Measurements from ENCODE around the gene SH3BGR. TPM values are rescaled to one million over a fixed set of nuclear protein-coding genes. Genes with fewer than 3 reads are reported as not detected.

SH3BGR gene
- total RNA-seq, 6 donors from 2014 or later: 3.9 to 25.1 (median 4.4) TPM; not detected in 2

DNA sequence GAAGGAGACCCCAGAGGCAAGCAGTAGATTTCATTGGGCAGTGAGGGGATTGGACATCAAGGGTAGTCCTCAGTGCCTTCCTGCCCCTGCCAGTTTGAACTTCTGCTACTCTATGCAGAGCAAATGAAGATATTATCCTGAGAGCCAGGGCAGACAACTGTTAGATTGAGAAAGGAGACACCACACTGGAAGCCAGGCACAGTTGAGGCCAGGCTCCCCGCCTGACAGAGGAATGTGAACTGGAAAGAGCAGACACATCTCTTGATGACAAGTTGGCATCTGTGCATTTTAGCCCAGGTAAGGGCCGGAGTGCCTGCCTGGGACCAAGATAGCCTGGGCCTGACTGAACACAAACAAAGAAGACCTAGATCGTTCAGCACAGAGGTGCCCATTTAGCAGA, 16.0 kb downstream of the SH3BGR start:
- WGBS, 2 donors: 85% methylated on average over 3 of the region's 3 CpGs

DNA sequence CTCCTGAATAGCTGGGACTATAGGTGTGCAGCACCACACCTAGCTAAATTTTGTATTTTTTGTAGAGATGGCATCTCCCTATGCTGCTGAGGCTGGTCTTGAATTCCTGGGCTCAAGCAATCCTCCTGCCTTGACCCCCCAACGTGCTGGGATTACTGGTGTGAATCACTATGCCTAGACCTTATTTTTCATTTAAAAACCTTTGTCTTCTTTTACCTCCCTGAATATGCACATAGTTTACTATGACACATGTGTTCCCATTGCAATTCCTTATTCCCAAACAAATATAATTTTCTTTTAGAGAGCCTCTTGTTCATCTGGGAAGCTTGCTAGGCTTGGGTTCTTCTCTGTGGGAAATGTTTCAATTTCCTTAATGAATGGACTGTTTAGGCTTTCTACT, 16.8 kb downstream of the SH3BGR start:
- WGBS, 2 donors: 82 to 91% methylated on average over 1 of the region's 1 CpG
- DNase-seq (no peak), ATAC-seq (ENCODE audit: low FRiP score in 2 of 2) (no peak)
- no peaks in the 10 kb centered on the region for H3K4me1 ChIP-seq
- no peaks in the 10 kb centered on the region for H3K27me3 ChIP-seq
- H3K27ac ChIP-seq: no peak overlapping the region
- H3K4me3 ChIP-seq: no peak overlapping the region
- H3K36me3 ChIP-seq: no peaks in the 10 kb centered on the region
- H3K9me3 ChIP-seq: no peaks in the 10 kb centered on the region
- TF ChIP-seq POLR2A (IDR thresholded peaks at IDR 0.05) (no peak), POLR2AphosphoS5 (IDR thresholded peaks at IDR 0.05) (no peak), EP300 (IDR thresholded peaks at IDR 0.05) (no peak), CTCF (IDR thresholded peaks at IDR 0.05) (no peak)

More for the DNA sequence above, 16.0 kb downstream of the SH3BGR start:
- no peaks in the 10 kb centered on the region for H3K27me3 ChIP-seq
- TF ChIP-seq POLR2AphosphoS5 (IDR thresholded peaks at IDR 0.05) (no peak), CTCF (IDR thresholded peaks at IDR 0.05) (no peak), EP300 (IDR thresholded peaks at IDR 0.05) (no peak)
- no peak overlapping the region for H3K4me3 ChIP-seq
- DNase-seq (no peak), ATAC-seq (ENCODE audit: low FRiP score in 2 of 2) (no peak)
- no peaks in the 10 kb centered on the region for H3K4me1 ChIP-seq
- H3K27ac ChIP-seq: no peak overlapping the region
- no peaks in the 10 kb centered on the region for H3K36me3 ChIP-seq
- H3K9me3 ChIP-seq: no peaks in the 10 kb centered on the region

GRCh38 chr21:39471598-39471997, 19.8 kb downstream of the SH3BGR start:
- no peaks in the 10 kb centered on the region for H3K9me3 ChIP-seq
- no peak overlapping the region for H3K27ac ChIP-seq
- DNase-seq (no peak), ATAC-seq (ENCODE audit: low FRiP score in 2 of 2) (no peak)
- H3K27me3 ChIP-seq: no peaks in the 10 kb centered on the region
- no peak for TF ChIP-seq EP300 (IDR thresholded peaks at IDR 0.05)
- no peak for TF ChIP-seq POLR2AphosphoS5 (IDR thresholded peaks at IDR 0.05)
- TF ChIP-seq CTCF (IDR thresholded peaks at IDR 0.05): no peak
- no peak for TF ChIP-seq POLR2A (IDR thresholded peaks at IDR 0.05)
- no peaks in the 10 kb centered on the region for H3K36me3 ChIP-seq
- no peak overlapping the region for H3K4me3 ChIP-seq
- 92 to 97% methylated on average over 3 of the region's 3 CpGs for WGBS, 2 donors
- H3K4me1 ChIP-seq: no peaks in the 10 kb centered on the region

GRCh38 chr21:39472786-39473185, 21.0 kb downstream of the SH3BGR start:
- H3K36me3 ChIP-seq: no peaks in the 10 kb centered on the region
- DNase-seq (no peak), ATAC-seq (ENCODE audit: low FRiP score in 2 of 2) (no peak)
- H3K4me1 ChIP-seq: no peaks in the 10 kb centered on the region
- H3K27me3 ChIP-seq: no peaks in the 10 kb centered on the region
- TF ChIP-seq EP300 (IDR thresholded peaks at IDR 0.05) (no peak), POLR2AphosphoS5 (IDR thresholded peaks at IDR 0.05) (no peak), POLR2A (IDR thresholded peaks at IDR 0.05) (no peak), CTCF (IDR thresholded peaks at IDR 0.05) (no peak)
- H3K4me3 ChIP-seq: no peak overlapping the region
- H3K9me3 ChIP-seq: no peaks in the 10 kb centered on the region
- 77 to 80% methylated on average over 4 of the region's 4 CpGs for WGBS, 2 donors
- no peak overlapping the region for H3K27ac ChIP-seq

DNA sequence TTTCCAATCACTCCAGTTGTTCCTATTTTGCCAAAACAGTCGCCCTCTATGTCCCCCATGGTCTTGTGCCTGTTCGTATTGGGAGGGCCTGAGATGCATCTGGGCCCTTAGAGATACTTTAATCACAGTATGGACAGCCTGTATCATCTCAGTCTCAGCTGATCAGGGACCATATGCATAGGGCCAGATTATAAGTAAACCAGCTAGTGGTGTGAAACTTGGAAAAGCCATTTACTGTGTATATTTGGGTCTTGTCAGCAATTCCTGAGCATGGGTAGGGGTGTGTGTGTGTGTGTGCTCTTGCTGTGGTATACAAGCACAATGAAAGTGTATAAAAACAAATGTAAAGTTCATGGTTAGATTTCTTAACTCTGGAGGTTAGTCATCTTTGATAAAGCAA, 22.8 kb downstream of the SH3BGR start:
- WGBS, 2 donors: 81 to 85% methylated on average over 2 of the region's 2 CpGs
- no peak for ATAC-seq (ENCODE audit: low FRiP score in 2 of 2)
- Histone ChIP-seq H3K27ac (no peak overlapping the region), H3K4me1 (no peaks in the 10 kb centered on the region), H3K27me3 (no peaks in the 10 kb centered on the region), H3K36me3 (no peaks in the 10 kb centered on the region), H3K4me3 (no peak overlapping the region), H3K9me3 (no peaks in the 10 kb centered on the region)
- no peak for DNase-seq
- TF ChIP-seq EP300 (IDR thresholded peaks at IDR 0.05) (no peak), POLR2AphosphoS5 (IDR thresholded peaks at IDR 0.05) (no peak), CTCF (IDR thresholded peaks at IDR 0.05) (no peak), POLR2A (IDR thresholded peaks at IDR 0.05) (no peak)

Measured in upper lobe of left lung (tissue), 6 donors.